Neural cell (in vitro differentiated cells): ENCODE results near the gene TNFAIP3.

Experiments
- EP300 ChIP-seq: fragments of 450-650 bp; conservative IDR thresholded peaks from 2 replicates; pipeline ENCODE4 v1.6.1; 2014; ENCODE audit warnings: antibody characterized with exemption, mild to moderate bottlenecking, moderate library complexity; ENCODE audit not compliant: poor library complexity, severe bottlenecking
- MXI1 ChIP-seq: fragments of 450-650 bp; conservative IDR thresholded peaks from 2 replicates; pipeline ENCODE4 v1.6.1; 2014; ENCODE audit warnings: antibody characterized with exemption, mild to moderate bottlenecking; ENCODE audit not compliant: poor library complexity, severe bottlenecking
- POLR2AphosphoS5 ChIP-seq: IDR thresholded peaks from 2 replicates; pipeline ENCODE4 v1.6.1; 2012
- RAD21 ChIP-seq: fragments of 450-650 bp; conservative IDR thresholded peaks from 2 replicates; pipeline ENCODE4 v1.6.1; 2014; ENCODE audit warnings: antibody characterized with exemption, mild to moderate bottlenecking, moderate library complexity
- REST ChIP-seq: IDR thresholded peaks from 2 replicates; pipeline ENCODE4 v1.6.1; 2012; ENCODE audit warnings: borderline replicate concordance
- TF ChIP-seq, protein P1 (sequence below): fragments of 450-650 bp; IDR thresholded peaks from 2 replicates; pipeline ENCODE4 v1.5.1; 2014; ENCODE audit warnings: antibody characterized with exemption, mild to moderate bottlenecking, moderate library complexity; ENCODE audit not compliant: poor library complexity, severe bottlenecking

DNA sequence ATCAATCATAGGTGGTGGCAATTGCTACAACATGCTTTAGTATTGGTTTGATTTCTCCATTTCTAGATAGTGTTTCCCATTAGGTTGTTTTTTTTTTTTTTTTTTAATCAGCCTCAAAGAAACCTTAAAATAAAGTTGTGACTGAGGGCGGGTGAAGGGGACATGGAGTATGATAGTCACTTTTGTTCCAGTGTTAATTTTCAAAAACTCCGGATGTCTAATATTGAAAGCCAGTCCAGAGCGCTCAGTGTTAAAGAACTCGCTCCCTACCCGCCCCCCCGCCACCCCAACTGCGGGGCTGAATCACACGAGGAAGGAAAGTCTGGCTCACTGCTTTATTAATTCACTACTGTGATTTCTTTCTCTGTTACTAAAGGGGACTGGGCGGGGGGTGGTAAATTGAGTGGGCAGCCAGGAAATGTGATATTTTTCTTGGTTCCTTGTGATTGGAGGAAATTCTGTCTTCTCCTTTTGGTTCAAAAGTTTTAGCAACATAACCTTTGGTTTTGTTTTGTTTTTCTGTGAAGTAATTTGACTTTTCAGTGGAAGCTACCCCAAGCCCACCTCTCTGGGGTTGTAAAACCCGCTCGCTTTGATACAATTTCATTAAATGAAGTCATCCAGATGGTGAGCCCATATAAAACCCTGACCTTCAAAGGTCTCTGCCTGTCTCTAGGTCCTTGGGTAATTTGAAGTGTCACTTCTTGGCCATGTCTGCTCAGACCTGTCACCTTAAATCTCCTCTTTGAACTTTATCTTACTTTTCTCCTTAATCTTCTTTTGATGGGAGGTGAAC is 38.0 kb downstream of the TNFAIP3 start:
- TF ChIP-seq, protein P1, sequence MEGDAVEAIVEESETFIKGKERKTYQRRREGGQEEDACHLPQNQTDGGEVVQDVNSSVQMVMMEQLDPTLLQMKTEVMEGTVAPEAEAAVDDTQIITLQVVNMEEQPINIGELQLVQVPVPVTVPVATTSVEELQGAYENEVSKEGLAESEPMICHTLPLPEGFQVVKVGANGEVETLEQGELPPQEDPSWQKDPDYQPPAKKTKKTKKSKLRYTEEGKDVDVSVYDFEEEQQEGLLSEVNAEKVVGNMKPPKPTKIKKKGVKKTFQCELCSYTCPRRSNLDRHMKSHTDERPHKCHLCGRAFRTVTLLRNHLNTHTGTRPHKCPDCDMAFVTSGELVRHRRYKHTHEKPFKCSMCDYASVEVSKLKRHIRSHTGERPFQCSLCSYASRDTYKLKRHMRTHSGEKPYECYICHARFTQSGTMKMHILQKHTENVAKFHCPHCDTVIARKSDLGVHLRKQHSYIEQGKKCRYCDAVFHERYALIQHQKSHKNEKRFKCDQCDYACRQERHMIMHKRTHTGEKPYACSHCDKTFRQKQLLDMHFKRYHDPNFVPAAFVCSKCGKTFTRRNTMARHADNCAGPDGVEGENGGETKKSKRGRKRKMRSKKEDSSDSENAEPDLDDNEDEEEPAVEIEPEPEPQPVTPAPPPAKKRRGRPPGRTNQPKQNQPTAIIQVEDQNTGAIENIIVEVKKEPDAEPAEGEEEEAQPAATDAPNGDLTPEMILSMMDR = no peak
- TF ChIP-seq REST (no peak), POLR2AphosphoS5 (no peak), EP300 (no peak), MXI1 (no peak), RAD21 (no peak)
